ENCODE results near the gene C1orf56. TPM values are rescaled to one million over a fixed set of nuclear protein-coding genes. Genes with fewer than 3 reads are reported as not detected.

Gene C1orf56
- total and polyA plus RNA-seq, 2 of the 13 experiments (the other 11 are each of a cell fraction or from before 2014, with no cell fraction given) = 1.5 to 3.2 TPM

- TF ChIP-seq IKZF5 (CRISPR knock-in tag; IDR thresholded peaks at IDR 0.05) (peak; percentile 60; the same call in 1 of the 2 replicates), ZNF781 (CRISPR knock-in tag; IDR thresholded peaks at IDR 0.05; ENCODE audit: borderline replicate concordance, not compliant biosample characterization) (peak; percentile 23), ELF4 (CRISPR knock-in tag; IDR thresholded peaks at IDR 0.05; ENCODE audit: borderline replicate concordance) (0 out of 2 replicates have a peak, but pooled peaks have one; percentile 64), ZNF770 (CRISPR knock-in tag; IDR thresholded peaks at IDR 0.05) (0 out of 2 replicates have a peak, but pooled peaks have one; percentile 55), ZUFSP (CRISPR knock-in tag; IDR thresholded peaks at IDR 0.05; ENCODE audit: borderline replicate concordance) (no peak), TAF1 (CRISPR knock-in tag; IDR thresholded peaks at IDR 0.05) (peak; percentile 45; the same call in 1 of the 2 replicates), HOMEZ (CRISPR knock-in tag; IDR thresholded peaks at IDR 0.05; ENCODE audit: low read depth) (no peak), KDM1A (CRISPR knock-in tag; IDR thresholded peaks at IDR 0.05) (no peak), UBTF (CRISPR knock-in tag; IDR thresholded peaks at IDR 0.05) (peak; percentile 87; the same call in 1 of the 2 replicates), LBX2 (CRISPR knock-in tag; IDR thresholded peaks at IDR 0.05; ENCODE audit: borderline replicate concordance) (peak; percentile 77; the same call in 1 of the 2 replicates), ZNF550 (CRISPR knock-in tag; IDR thresholded peaks at IDR 0.05; ENCODE audit: borderline replicate concordance) (0 out of 2 replicates have a peak, but pooled peaks have one; percentile 88), ZBTB43 (CRISPR knock-in tag; conservative IDR thresholded peaks at IDR 0.05) (no peak), TBX2 (CRISPR knock-in tag; IDR thresholded peaks at IDR 0.05; ENCODE audit: borderline replicate concordance) (peak; percentile 90), NCOA5 (CRISPR knock-in tag; IDR thresholded peaks at IDR 0.05) (no peak), PHF8 (CRISPR knock-in tag; IDR thresholded peaks at IDR 0.05) (peak; percentile 95), ATF7-NPFF (CRISPR knock-in tag; IDR thresholded peaks at IDR 0.05; ENCODE audit: low read depth) (0 out of 2 replicates have a peak, but pooled peaks have one; percentile 54)
These were observed 11.8 kb downstream of the C1orf56 start, which contains the start of gene CDC42SE1 (continued) for GRCh38 chr1:151059109-151060006.
